ENCODE measurements around the gene AFF3. TPM values are rescaled to one million over a fixed set of nuclear protein-coding genes. Genes with fewer than 3 reads are reported as not detected.

Gene AFF3
- total RNA-seq, 1 donor from 2014 or later = 20.9 TPM

DNA sequence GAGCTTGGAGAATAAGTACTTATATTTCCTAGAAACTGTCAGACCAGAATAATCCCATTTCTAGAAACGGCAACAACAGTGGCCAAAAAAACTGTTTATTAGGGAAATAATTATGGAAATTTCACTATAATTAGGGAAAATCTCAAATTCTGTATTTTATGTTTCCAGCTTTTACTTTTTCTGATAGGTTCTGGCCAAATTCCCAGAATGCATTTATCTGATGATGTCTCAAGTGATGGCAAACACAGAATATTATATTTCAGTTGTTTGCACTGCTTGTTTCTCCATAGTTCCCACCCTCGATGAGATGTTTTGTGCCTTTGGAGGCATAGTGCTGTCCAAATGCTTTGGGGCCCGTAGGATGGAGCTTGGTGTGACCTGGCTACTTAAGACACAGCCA, 66.9 kb downstream of the AFF3 start:
- no peaks in the 10 kb centered on the region for H3K27me3 Mint-ChIP-seq (ENCODE audit: low read depth)

DNA sequence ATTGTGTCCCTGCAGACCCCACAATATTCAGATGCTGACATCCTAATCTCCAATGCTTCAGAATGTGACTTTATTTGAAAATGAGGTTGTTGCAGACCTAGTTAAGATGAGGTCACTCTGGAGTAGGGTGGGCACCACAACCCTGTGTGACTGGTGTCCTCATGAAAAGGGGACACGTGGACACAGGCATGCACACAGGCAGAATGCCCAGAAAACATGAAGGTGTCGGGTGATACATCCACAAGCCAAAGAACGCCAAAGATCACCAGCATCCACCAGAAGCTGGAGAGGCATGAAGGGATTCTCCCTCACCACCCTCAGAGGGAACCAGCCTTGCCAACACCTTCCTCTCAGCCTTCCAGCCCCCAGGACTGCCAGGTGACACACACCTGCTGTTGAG, 69.3 kb downstream of the AFF3 start:
- peaks cover 4% of the 10 kb centered on the region for H3K4me1 Mint-ChIP-seq
- DNase-seq (ENCODE audit: low read depth, low spot score) = no peak
- no peaks in the 10 kb centered on the region for H3K36me3 Mint-ChIP-seq (ENCODE audit: low read depth)
- H3K27me3 Mint-ChIP-seq (ENCODE audit: low read depth) = no peaks in the 10 kb centered on the region
- H3K4me3 Mint-ChIP-seq = no peak overlapping the region
- H3K27ac Mint-ChIP-seq (ENCODE audit: unreplicated experiment) = no peak overlapping the region
- H3K9me3 Mint-ChIP-seq = no peaks in the 10 kb centered on the region
- TF ChIP-seq, protein P1, sequence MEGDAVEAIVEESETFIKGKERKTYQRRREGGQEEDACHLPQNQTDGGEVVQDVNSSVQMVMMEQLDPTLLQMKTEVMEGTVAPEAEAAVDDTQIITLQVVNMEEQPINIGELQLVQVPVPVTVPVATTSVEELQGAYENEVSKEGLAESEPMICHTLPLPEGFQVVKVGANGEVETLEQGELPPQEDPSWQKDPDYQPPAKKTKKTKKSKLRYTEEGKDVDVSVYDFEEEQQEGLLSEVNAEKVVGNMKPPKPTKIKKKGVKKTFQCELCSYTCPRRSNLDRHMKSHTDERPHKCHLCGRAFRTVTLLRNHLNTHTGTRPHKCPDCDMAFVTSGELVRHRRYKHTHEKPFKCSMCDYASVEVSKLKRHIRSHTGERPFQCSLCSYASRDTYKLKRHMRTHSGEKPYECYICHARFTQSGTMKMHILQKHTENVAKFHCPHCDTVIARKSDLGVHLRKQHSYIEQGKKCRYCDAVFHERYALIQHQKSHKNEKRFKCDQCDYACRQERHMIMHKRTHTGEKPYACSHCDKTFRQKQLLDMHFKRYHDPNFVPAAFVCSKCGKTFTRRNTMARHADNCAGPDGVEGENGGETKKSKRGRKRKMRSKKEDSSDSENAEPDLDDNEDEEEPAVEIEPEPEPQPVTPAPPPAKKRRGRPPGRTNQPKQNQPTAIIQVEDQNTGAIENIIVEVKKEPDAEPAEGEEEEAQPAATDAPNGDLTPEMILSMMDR (conservative IDR thresholded peaks at IDR 0.05) = no peak

More for the DNA sequence above, 66.9 kb downstream of the AFF3 start:
- H3K27ac Mint-ChIP-seq (ENCODE audit: unreplicated experiment) = no peak overlapping the region
- H3K9me3 Mint-ChIP-seq = no peaks in the 10 kb centered on the region
- TF ChIP-seq, protein P1 (conservative IDR thresholded peaks at IDR 0.05) = no peak
- no peak for DNase-seq (ENCODE audit: low read depth, low spot score)
- no peaks in the 10 kb centered on the region for H3K36me3 Mint-ChIP-seq (ENCODE audit: low read depth)
- H3K4me3 Mint-ChIP-seq = no peak overlapping the region
- H3K4me1 Mint-ChIP-seq = no peaks in the 10 kb centered on the region

DNA sequence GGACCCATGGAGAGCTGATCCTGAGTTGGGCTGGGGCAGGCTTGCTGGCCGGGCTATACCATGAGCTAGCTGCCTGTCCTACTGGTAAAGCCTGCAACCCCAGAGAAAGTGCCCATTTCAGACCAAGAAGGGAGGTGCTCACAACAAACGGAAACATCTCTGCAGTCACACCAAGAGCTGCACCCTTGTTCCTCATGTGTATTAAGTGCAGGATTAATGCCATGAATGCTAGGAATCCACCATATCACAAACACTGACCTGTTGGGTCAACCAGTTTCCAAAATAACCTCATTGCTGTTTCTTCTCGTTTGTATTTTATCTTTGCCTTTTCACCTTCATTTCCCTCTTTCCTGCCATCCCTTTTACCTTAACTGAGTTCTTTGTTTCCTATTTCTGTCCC, 69.9 kb downstream of the AFF3 start:
- TF ChIP-seq, protein P1 (conservative IDR thresholded peaks at IDR 0.05) = no peak
- H3K36me3 Mint-ChIP-seq (ENCODE audit: low read depth) = no peaks in the 10 kb centered on the region
- no peak overlapping the region for H3K27ac Mint-ChIP-seq (ENCODE audit: unreplicated experiment)
- H3K9me3 Mint-ChIP-seq = no peaks in the 10 kb centered on the region
- DNase-seq (ENCODE audit: low read depth, low spot score) = no peak
- H3K4me3 Mint-ChIP-seq = no peak overlapping the region
- no peaks in the 10 kb centered on the region for H3K27me3 Mint-ChIP-seq (ENCODE audit: low read depth)
- peaks cover 10% of the 10 kb centered on the region for H3K4me1 Mint-ChIP-seq

DNA sequence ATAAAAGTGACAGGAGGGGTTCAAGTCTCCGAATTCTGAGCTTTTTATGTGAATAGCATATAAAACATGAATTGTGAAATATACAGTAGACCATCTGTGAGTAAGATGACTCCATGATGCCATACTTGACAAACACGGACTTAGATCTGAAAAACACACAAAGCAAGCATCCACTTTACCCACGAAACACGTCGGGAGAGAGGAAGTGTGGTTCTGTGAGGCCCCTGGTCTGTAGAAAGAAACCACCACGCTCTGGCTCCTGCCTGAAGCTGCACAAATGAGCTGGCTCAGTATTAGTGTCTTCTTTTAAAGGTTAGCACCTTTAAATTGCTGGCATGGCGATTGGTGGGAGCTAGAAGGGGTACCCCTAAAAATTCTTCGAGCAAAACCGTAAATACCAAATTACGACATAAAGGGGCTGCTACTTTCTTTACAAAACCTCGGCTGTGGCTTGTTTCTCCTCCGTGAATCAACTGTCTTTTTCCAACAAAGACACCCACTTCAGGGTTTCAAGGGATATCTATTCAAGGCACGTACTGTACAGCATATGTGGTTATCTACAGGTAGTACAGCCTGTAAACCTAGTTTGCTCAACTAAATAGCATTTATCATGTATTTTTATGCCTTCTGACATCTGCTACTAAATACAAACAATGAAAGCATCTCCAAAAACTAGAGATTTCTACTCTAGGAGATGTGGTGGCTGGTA, 70.9 kb downstream of the AFF3 start:
- H3K36me3 Mint-ChIP-seq (ENCODE audit: low read depth) = no peaks in the 10 kb centered on the region
- no peak overlapping the region for H3K27ac Mint-ChIP-seq (ENCODE audit: unreplicated experiment)
- H3K4me3 Mint-ChIP-seq = no peak overlapping the region
- no peaks in the 10 kb centered on the region for H3K27me3 Mint-ChIP-seq (ENCODE audit: low read depth)
- TF ChIP-seq, protein P1 (conservative IDR thresholded peaks at IDR 0.05) = no peak
- H3K9me3 Mint-ChIP-seq = no peaks in the 10 kb centered on the region
- H3K4me1 Mint-ChIP-seq = peaks cover 13% of the 10 kb centered on the region
- no peak for DNase-seq (ENCODE audit: low read depth, low spot score)

DNA sequence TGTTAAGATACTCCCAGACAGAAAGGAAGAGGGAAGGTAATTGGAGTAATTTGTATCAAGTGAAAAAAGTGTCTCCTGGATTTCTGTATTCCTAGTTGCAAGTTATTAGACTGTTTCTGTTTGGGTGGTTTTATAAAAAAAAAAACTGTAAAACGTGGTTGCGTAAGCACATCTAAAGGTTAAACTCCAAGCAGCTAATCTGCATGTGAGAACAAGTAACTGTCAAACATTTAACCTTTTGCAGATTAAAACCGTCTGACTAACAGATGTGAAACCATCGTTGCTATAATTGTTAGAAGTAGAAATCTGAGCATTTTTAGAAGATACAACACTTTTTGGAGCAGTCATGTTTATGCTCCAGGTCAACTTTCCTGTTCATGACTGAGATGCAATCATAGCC, 72.3 kb downstream of the AFF3 start:
- H3K27me3 Mint-ChIP-seq (ENCODE audit: low read depth) = no peaks in the 10 kb centered on the region
- no peak for DNase-seq (ENCODE audit: low read depth, low spot score)
- TF ChIP-seq, protein P1 (conservative IDR thresholded peaks at IDR 0.05) = no peak

More for the DNA sequence above, 72.3 kb downstream of the AFF3 start:
- Mint-ChIP-seq H3K27ac (ENCODE audit: unreplicated experiment) (no peak overlapping the region), H3K36me3 (ENCODE audit: low read depth) (no peaks in the 10 kb centered on the region), H3K9me3 (no peaks in the 10 kb centered on the region), H3K4me1 (peaks cover 13% of the 10 kb centered on the region), H3K4me3 (no peak overlapping the region)
